Vagina (tissue), 2 donors: ENCODE results near the gene TYW5. TPM values are rescaled to one million over a fixed set of nuclear protein-coding genes. Genes with fewer than 3 reads are reported as not detected.
A peak's percentile ranks its signal among the peaks of the same experiment; 100 is the strongest.

Source experiments
- DNase-seq, 2 donors: peaks; one replicate each; pipeline ENCODE4 v3.0.0-alpha.2; 2017; ENCODE audit errors: extremely low spot score in 2 of 2
- H3K27ac ChIP-seq: fragments of 200-600 bp; sonication (generic); one replicate; pipeline ENCODE4 v1.5.1; 2019
- H3K27me3 ChIP-seq: fragments of 200-600 bp; sonication (generic); one replicate; pipeline ENCODE4 v1.5.1; 2019
- H3K36me3 ChIP-seq, 2 donors: fragments of 200-600 bp; sonication (generic); one replicate each; pipeline ENCODE4 v1.5.1; 2017 to 2019
- H3K4me1 ChIP-seq: fragments of 200-600 bp; sonication (generic); one replicate; pipeline ENCODE4 v1.5.1; 2019
- H3K4me3 ChIP-seq, 2 donors: fragments of 200-600 bp; sonication (generic); 1 replicate in 1 of 2; 2 replicates in 1 of 2; pipeline ENCODE4 v1.5.1; 2016 to 2019
- H3K9me3 ChIP-seq: fragments of 200-600 bp; sonication (generic); one replicate; pipeline ENCODE4 v1.5.1; 2019
- POLR2A ChIP-seq, 2 donors: fragments of 450-650 bp; IDR thresholded peaks; one replicate each; pipeline ENCODE4 v1.6.1; 2017; ENCODE audit warnings: antibody characterized with exemption in 2 of 2, mild to moderate bottlenecking in 2 of 2, moderate library complexity in 2 of 2
- POLR2AphosphoS5 ChIP-seq, 2 donors: sonication (generic); formaldehyde crosslinking; IDR thresholded peaks; one replicate each; pipeline ENCODE4 v1.9.0; 2017; ENCODE audit warnings: antibody characterized with exemption in 2 of 2, mild to moderate bottlenecking in 2 of 2, low read depth in 1 of 2; ENCODE audit not compliant: insufficient read depth in 1 of 2
- intact Hi-C: fragments of 100-400 bp; cut with DNase I; formaldehyde crosslinking; loops from one replicate; pipeline ENCODE4 v1.15.1; 2023
- total RNA-seq: library from RNA; depleted of rRNA; stranded (reverse); fragments of >200 nt; gene quantifications from one replicate; pipeline ENCODE4 v1.2.3, GENCODE V29; 2016
- TF ChIP-seq, protein P1 (sequence below), 3 experiments: fragments of 450-650 bp in 2 of 3; fragments of 200-600 bp in 1 of 3; sonication (generic) in 1 of 3; IDR thresholded peaks; one replicate each; pipeline ENCODE4 v1.5.1; 2017 to 2019; ENCODE audit warnings: antibody characterized with exemption in 3 of 3, mild to moderate bottlenecking in 2 of 3, moderate library complexity in 2 of 3

The TYW5 gene
- total RNA-seq, 1 donor from 2014 or later: 5.2 TPM

DNA sequence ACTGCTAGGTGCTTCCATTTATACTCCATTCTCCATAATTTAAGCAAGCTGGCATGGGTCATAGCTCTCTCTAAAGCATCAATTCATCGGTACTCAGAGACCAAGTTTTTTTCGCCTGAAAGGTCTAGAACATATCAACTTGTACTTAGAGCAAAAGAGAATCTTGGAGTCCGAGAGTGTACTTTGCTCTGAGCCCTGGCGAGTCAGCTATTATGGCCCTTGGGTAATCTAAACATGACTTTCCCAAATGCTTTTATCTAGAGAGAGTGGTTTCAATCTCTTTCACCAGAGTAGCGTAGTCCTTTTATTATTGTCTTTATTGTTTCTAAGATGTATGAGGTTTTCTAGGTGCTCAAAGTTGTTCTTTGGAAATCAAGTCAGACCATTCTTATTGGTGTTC, 34.5 kb upstream of the TYW5 start:
- no peaks in the 10 kb centered on the region for H3K9me3 ChIP-seq
- no peaks in the 10 kb centered on the region for H3K27me3 ChIP-seq
- intact Hi-C loops: no loop called here
- no peak for DNase-seq
- H3K27ac ChIP-seq: no peak overlapping the region
- no peak overlapping the region for H3K4me3 ChIP-seq
- H3K4me1 ChIP-seq: peaks cover 15% of the 10 kb centered on the region
- no peaks in the 10 kb centered on the region for H3K36me3 ChIP-seq
- TF ChIP-seq, protein P1, sequence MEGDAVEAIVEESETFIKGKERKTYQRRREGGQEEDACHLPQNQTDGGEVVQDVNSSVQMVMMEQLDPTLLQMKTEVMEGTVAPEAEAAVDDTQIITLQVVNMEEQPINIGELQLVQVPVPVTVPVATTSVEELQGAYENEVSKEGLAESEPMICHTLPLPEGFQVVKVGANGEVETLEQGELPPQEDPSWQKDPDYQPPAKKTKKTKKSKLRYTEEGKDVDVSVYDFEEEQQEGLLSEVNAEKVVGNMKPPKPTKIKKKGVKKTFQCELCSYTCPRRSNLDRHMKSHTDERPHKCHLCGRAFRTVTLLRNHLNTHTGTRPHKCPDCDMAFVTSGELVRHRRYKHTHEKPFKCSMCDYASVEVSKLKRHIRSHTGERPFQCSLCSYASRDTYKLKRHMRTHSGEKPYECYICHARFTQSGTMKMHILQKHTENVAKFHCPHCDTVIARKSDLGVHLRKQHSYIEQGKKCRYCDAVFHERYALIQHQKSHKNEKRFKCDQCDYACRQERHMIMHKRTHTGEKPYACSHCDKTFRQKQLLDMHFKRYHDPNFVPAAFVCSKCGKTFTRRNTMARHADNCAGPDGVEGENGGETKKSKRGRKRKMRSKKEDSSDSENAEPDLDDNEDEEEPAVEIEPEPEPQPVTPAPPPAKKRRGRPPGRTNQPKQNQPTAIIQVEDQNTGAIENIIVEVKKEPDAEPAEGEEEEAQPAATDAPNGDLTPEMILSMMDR (IDR thresholded peaks at IDR 0.05): no peak
- no peak for TF ChIP-seq POLR2AphosphoS5 (IDR thresholded peaks at IDR 0.05; ENCODE audit: insufficient read depth in 1 of 2, low read depth in 1 of 2)
- no peak for TF ChIP-seq POLR2A (IDR thresholded peaks at IDR 0.05)

DNA sequence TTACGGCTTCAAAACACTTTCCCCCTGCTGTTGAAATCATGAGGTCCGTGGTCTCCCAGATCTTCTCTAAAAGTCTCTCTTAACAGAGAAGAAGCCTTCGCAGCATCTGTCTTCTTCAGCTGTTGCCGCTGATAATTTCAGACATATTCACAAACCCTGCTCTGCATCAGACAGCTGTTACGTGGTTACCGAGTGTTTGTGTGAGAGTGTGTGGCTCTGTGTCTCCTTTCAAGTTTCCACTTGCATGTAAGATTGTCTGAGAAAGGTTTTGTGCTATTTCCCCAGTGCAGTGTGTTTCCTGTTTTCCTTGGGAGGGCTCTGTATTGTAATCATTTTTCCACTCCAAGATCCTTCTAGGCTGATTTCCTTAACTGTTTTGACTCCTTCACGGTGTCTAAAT, 32.9 kb upstream of the TYW5 start:
- intact Hi-C loops: no loop called here
- Histone ChIP-seq H3K4me3 (no peak overlapping the region), H3K27me3 (no peaks in the 10 kb centered on the region), H3K36me3 (no peaks in the 10 kb centered on the region), H3K4me1 (peaks cover 15% of the 10 kb centered on the region), H3K9me3 (no peaks in the 10 kb centered on the region), H3K27ac (no peak overlapping the region)
- TF ChIP-seq POLR2AphosphoS5 (IDR thresholded peaks at IDR 0.05; ENCODE audit: insufficient read depth in 1 of 2, low read depth in 1 of 2) (no peak), POLR2A (IDR thresholded peaks at IDR 0.05) (no peak)
- TF ChIP-seq, protein P1 (IDR thresholded peaks at IDR 0.05): no peak
- DNase-seq: no peak

DNA sequence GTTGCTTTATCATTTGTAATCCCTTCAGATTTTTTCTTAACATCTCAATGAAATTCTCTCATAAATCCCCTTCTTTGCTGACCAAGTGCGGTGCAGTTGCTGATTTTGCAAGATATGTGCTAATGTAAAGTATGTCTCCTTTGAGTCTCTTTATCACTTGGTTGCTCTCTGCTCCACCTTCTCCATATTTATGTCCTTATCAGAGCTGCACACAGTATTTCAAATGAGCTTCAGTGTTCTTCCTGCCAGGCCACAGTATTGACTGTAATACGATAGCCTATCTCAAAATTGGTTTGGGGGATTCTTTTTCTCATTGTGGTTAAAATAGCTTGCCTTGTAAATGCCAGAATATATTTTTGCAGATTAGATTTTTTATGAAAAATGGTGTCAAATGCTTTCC, 32.3 kb upstream of the TYW5 start:
- intact Hi-C loops: no loop called here
- Histone ChIP-seq H3K9me3 (no peaks in the 10 kb centered on the region), H3K4me1 (peaks cover 15% of the 10 kb centered on the region), H3K4me3 (no peak overlapping the region), H3K27me3 (no peaks in the 10 kb centered on the region), H3K36me3 (no peaks in the 10 kb centered on the region), H3K27ac (no peak overlapping the region)
- no peak for TF ChIP-seq POLR2AphosphoS5 (IDR thresholded peaks at IDR 0.05; ENCODE audit: insufficient read depth in 1 of 2, low read depth in 1 of 2)
- TF ChIP-seq POLR2A (IDR thresholded peaks at IDR 0.05): no peak
- TF ChIP-seq, protein P1 (IDR thresholded peaks at IDR 0.05): no peak
- DNase-seq: no peak

DNA sequence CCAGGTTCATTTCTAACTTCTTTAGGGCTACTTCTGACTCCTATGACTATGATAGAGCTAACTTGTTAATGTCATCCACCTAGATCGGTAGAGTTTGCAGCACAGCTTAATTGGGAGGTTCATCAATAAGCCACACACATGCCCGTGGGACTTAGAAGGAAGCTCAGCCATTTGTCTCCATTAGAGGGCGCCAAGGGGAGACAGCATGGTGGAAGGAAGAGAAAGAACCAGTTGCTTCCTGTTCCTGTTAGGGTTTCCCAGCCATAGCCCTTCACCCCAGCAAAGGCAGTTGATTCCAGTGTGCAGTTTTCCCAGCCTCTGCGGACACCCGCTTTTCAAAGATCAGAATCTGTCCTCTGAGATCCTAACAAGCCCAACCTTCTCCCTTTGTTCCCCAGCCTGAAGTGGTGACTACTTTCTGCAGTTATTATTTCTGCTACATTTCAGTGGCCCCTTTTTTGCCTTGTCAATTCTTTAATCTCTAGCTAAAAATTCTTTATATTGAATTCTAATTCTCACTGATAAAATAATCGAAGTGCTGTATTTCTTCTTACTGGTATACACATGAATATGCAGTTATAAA, 30.4 kb upstream of the TYW5 start:
- intact Hi-C loops: no loop called here
- TF ChIP-seq POLR2A (IDR thresholded peaks at IDR 0.05) (no peak), POLR2AphosphoS5 (IDR thresholded peaks at IDR 0.05; ENCODE audit: insufficient read depth in 1 of 2, low read depth in 1 of 2) (no peak)
- TF ChIP-seq, protein P1 (IDR thresholded peaks at IDR 0.05): peak in 2 of 3 experiments; percentile 19 to 23

DNA sequence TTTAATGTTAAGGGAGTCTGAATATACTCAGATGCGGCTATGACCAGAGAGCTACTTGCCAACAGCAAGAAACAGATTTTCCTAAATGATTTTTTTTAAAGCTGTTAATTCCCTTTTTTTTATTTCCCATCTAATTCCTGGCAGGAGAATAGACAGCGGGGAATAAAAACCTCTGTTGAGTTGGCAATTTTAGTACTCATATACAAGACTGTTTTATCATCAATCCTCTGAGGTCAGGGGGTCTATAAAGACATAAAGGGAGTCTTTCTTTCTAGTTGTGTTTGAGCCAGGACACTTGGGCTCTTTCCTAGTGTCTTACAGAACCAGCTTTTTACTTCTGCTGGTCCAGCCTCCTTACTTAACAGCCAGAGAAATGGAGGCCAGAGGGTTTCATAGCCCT, 29.5 kb upstream of the TYW5 start:
- peak overlapping the region; percentile 11 for H3K27ac ChIP-seq
- no peaks in the 10 kb centered on the region for H3K9me3 ChIP-seq
- intact Hi-C loops: no loop called here
- no peak for DNase-seq
- H3K36me3 ChIP-seq: no peaks in the 10 kb centered on the region
- H3K27me3 ChIP-seq: no peaks in the 10 kb centered on the region
- no peak overlapping the region for H3K4me3 ChIP-seq
- no peak for TF ChIP-seq POLR2A (IDR thresholded peaks at IDR 0.05)
- TF ChIP-seq, protein P1 (IDR thresholded peaks at IDR 0.05): no peak
- TF ChIP-seq POLR2AphosphoS5 (IDR thresholded peaks at IDR 0.05; ENCODE audit: insufficient read depth in 1 of 2, low read depth in 1 of 2): no peak
- peaks cover 15% of the 10 kb centered on the region for H3K4me1 ChIP-seq

More for the DNA sequence above, 30.4 kb upstream of the TYW5 start:
- Histone ChIP-seq H3K27me3 (no peaks in the 10 kb centered on the region), H3K4me1 (peaks cover 15% of the 10 kb centered on the region), H3K36me3 (no peaks in the 10 kb centered on the region), H3K27ac (peak overlapping the region; percentile 11), H3K9me3 (no peaks in the 10 kb centered on the region), H3K4me3 (no peak overlapping the region)
- DNase-seq: no peak
